A172 (cell line): ENCODE measurements around the gene GSTO2. TPM values are rescaled to one million over a fixed set of nuclear protein-coding genes. Genes with fewer than 3 reads are reported as not detected.

Experiments
- DNase-seq: peaks from one replicate; pipeline ENCODE4 v3.0.0-alpha.2; 2015; ENCODE audit warnings: low spot score
- total RNA-seq: library from RNA; depleted of rRNA; stranded (reverse); fragments of >200 nt; shearing (Covaris generic); gene quantifications from 2 replicates; pipeline ENCODE4 v1.2.3, GENCODE V29; 2014; rRNA removed

The GSTO2 gene
- total RNA-seq, 1 experiment from 2014 or later, result 5.2 TPM

DNA sequence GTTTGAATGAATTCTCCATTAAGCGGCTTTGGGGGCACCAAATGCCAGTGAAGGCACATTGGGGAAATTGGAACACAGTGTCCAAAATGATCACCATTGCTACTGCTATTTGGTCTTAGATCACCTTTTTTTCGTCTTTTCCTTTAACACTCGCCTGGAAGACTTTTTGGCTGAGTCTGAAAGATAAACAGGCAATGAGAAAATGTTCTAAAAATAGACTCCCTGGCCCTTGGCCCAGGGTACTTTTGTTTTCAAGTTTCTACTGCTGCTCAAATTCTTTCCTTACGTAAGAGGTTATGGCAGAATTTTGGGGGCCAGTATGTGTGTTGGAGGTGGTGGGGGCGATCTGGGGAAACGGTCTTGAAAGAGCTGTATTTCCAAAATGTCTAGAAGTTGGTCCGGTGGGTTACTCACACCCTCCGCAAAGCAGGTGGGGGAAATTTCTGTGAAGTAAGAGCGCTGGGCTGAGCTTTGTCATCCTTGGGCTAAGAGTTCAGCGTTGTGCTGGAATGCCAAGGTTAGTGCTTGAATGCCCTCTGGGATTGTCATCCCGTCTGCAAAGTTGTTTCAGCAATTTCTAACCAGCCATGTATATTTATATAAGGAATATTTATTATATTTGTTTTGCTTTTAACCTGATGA lies 70.6 kb downstream of the GSTO2 start:
- peak; percentile 71 for DNase-seq

DNA sequence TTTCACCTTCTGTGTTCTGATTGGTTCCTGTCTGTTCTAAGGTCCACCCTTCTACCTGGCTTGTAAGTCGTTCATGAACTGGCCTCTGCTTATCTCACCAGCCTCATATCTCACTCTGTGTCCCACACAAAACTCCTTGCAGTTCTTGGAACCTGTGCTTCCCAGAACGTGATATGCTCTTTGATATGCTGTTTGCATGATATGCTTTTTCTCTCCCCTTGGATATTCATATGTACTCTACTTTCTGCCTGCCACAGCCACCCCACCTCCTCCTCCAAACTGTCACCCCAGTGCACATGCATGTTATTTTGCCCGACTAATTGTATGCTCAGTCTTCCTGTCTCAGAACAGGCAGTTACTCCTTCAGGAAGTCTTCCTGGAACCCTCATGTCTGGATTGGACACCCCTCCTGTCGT lies 71.1 kb downstream of the GSTO2 start:
- no peak for DNase-seq

DNA sequence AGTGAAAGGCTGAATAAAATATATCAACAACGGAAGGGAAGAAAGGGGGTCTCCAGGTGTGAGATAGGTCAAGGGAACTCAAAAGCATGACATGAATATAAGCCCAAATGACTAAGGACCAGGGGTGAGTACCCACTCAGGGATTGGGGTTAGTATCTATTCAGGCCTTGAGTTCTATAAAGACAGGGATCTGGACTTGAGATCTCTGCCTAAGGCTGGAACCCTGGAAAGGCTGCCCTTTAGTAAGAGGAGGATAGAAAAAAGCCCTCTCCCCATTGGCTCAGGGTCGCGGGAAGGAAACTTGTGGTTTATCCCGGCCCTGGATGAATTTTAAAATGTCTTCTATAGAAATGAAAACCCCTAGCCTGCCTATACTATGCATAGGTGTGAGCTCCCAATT lies 71.7 kb downstream of the GSTO2 start:
- DNase-seq, result no peak

DNA sequence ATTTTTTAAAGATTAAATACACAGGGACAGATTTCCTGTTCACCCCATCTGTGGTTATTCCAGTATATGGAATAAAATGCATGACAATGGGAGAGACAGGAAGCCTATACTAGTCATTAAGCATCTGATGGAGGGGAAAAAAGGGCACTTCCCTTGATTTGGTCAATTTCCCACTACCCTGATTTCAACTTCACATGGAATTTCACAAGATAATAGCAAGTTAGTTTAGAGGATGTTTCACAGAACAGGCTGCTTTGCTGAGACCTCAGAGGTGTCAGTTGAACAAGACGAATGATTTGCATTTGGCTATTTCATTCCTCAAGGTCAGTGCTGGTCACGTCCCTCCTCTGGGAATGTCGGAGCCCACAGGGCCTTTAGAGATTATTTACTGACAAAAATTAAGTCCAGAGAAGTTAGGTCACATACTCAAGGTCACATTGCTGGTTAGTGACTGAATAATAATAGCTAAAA lies 74.0 kb downstream of the GSTO2 start:
- DNase-seq, result peak; percentile 52

DNA sequence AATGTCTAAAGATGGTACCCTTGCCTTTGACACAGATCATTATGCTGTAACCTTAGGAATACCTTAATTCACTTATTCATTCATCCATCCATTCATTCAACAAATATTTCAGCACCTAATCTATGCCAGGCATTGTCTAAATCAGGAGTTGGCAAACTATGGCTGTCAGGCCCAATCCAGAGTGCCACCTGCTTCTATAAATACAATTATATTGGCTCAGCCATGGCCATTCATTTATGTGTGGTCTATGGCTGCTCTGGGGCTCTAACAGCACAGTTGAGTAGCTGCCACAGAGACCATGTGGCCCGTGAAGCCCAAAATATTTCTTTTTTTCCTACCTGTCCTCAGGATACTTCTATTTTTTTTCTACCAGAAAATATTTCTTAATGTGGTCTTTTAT lies 75.2 kb downstream of the GSTO2 start:
- no peak for DNase-seq

DNA sequence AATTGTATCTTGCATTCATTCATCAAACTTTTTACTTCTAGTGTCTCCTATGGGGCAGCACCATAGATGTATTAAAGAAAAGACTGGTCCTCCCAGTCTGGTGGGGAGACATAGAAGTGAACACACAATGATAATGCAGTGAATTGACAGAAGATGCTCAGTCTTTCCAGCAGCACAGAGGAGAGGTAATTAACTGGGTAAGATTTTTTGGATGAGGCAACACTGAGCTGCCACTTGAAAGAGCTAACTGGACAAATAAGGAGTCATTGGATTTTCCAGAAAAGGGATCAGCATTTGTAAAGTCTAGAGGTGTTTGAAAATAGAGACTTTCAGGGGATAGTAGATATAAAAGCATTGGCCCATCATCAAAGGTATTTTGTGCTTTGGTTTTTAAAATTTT lies 76.5 kb downstream of the GSTO2 start:
- DNase-seq, result no peak

DNA sequence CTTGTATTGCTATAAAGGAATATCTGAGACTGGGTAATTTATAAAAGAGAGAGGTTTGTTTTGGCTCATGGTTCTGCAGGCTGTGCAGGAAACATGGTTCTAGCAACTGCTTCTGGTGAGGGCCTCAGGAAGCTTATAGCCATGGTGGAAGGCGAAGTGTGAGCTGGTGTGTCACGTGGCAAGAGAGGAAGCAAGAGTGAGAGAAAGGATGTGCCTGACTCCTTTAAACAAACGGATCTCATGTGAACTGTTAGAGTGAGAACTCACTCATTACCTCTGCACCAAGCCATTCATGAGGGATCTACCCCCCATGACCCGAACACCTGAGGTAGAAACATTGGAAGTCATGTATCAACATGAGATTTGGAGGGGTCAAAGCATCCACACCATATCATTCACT lies 77.0 kb downstream of the GSTO2 start:
- DNase-seq, result no peak

DNA sequence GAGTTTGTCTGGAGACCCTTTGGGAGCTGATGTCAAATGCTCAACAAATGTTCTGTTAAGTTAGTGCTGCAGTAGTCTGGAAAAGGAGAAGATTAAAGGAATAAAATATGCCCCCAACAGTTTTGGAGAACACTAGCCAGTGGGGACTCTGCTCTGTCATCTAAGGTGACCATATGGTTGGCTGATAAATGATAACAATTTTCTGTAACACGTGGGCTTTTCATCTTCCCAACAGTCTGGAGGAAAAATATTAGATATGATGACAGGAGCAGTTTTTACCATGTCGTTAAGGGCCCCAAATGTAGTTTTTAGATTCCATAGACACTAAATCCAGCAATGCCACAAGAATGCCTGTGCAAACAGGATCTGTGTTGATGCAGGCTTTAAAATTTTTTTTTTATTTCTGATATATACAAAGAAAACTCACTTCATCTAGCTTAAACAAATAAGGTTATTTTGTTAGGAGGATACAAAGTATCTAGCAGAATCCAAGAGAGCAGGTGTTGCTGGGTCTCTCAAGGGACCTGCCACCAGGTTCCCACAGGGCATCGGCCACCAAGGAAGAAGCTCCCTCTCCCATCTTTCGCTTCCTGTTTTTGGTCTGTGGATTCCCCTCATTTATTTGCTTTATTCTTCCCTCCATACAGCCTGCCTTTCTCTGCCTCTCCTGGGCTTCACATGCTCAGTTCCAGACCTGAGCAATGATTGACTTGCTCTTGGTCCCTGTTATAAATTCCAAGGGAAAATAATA lies 78.5 kb downstream of the GSTO2 start:
- no peak for DNase-seq

DNA sequence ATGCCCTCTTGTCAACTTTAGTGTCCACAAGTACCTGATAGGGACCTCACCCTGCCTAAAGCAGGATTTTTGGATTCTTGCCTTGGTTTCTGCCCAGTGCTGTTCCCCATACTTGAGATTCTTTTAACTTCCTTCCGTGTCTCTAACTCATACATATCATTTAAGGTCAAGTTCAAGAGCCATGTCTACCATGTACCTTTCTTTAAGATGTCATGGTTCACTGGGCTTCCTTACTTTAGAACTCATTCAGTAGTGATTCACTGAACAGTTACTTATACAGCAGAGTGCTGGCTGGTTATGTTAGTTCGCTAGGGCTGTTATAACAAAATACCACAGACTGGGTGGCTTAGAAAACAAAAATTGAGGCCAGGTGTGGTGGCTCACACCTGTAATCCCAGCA lies 79.6 kb downstream of the GSTO2 start:
- no peak for DNase-seq

DNA sequence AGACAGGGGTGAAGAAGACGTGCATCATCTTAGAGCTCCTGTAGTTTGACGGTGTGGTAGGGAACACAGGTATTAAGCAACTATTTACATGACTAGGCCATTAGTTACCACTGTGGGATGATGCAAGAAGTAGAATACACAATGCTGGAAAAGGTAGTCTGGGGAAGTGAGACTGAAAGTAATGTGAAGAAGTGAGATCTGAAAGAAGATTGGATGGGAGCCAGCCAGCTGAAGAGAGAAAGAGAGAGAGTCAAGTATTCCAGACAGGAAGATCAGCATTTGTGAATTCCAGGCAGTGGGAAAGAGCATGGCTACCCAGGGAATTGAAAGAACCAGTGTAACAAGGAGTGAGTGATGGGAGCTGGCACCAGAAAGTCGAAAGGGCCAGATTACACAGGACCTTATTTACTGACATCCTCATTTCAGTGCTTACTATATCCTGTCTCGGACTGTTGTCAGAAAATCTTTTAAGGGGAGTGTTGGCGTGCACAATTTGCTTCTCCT lies 80.7 kb downstream of the GSTO2 start:
- no peak for DNase-seq

DNA sequence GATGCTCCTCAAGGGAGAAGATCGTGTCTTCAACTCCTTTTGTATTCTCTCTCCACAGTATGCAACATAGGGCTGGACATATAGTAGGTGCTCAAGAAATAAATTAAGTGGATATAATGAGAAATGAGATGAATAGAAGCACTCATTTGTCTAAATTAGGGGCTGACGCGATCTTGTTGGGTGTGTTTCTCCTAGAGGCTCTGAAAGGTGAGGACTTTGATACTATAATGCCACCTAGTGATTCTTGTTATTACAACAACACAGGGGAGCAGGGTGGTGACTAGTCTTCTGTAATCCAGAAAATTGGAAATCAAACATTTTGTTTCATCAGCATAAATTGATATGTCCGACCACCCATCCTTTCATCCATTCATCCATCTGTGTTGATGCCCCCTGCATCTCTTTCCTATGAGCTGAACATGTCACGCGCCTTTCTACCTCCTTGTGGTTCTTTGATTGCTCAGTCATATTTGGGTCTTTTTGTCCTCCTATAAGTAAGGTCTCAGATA lies 81.2 kb downstream of the GSTO2 start:
- peak; percentile 70 for DNase-seq

DNA sequence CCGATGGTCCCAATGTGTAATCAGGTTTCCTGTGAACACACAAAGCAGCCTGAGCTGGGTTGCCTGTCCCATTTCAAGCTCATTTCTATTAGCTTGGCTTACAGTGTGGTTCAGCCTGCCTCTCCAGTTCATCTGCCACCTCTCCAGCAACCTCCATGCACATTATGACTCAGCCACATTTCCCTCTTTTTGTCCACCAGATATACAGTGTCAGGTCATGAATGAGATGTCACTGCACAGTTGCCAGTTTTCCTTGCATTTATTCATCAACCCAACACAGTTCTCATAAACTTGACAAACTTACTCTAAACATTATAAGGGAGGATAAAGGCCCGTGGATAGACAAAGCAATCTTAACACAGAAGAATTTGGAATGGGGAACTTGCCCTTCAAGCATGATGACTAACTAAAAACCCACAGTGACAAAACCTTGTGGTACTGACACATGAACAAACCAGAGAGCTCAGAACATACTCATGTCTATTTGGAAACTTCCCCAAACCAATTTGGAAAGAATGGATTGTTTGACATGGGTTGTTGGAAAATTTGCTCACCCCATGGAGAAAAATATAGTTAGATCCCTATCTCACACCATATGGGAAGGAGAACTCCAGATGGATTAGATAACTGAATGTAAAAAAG lies 82.2 kb downstream of the GSTO2 start:
- no peak for DNase-seq

DNA sequence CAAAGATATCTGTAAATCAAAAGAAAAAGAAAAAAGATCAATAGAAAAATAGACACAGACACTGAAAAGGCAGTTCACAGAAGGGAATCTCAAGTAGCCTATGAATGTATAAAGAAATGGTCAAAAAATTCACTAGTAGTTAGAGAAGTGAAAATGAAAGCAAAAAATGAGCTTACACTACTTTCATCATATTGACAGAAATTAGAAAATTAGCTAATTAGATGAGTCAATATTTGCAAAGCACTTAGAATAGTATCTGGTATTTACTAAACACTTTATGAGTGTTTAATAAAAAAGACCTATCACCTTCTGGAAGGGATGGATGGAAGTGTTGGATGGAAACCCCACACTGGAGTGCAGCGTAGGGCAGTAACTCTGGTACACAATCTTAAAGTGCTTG lies 82.9 kb downstream of the GSTO2 start:
- no peak for DNase-seq

DNA sequence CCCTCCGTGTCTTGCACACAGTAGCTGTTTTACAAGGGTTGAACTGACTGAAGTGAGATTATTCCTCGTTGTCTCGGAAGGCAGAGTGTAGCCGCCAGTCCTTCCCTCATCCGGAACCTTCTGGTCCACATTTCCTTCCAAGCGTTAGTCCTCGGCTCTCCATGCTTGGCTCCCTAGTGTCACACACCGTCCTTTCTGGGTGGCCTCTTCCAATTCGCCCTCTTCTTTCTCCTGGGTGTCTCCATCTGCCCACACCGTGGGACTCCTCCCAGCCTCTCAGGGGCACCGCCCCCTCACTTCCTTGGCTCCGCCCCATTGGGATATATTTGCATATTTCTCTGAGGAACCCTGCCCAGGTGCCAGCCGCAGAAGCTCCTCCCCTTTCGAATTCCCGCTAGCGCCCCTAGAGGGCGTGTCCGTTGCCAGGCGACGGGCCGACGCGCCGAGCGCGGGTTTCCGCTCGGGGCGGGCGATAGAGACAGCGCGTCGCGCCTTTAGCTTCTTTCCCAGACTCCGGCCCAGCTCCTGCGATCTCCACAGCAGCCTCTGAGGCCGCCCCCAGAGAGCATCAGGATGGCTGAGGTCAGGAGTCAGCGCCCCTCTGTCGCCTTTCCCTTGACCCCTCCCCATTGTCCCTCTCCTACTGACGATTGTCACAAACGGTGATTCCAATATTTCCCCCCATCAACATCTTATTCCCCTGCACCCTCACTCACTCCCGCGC lies 84.5 kb downstream of the GSTO2 start, which contains the start of gene CFAP58:
Gene CFAP58 (plus strand): TSS at position 509 of the 724 bp plus-strand sequence. CDS start 65 bp downstream, at position 574.
- peak; percentile 84 for DNase-seq

Other genes with a start within 250 kb of the GSTO2 start
- 0.79 and 2.4 TPM in 2 replicates for gene COL17A1, start 183.3 kb upstream of the GSTO2 start, total RNA-seq
- gene SFR1, start 147.0 kb upstream of the GSTO2 start, total RNA-seq, result 16.8 and 18.6 TPM in 2 replicates
- 0.07 and 0.31 TPM in 2 replicates for gene CFAP43, start 36.8 kb upstream of the GSTO2 start, total RNA-seq
- gene GSTO1, start 14.3 kb upstream of the GSTO2 start, total RNA-seq, result 271 and 296 TPM in 2 replicates
- 4.8 and 6.2 TPM in 2 replicates for gene ITPRIP, start 69.3 kb downstream of the GSTO2 start, total RNA-seq
- gene CFAP58, start 84.6 kb downstream of the GSTO2 start, total RNA-seq, result 0.74 and 0.83 TPM in 2 replicates